NAMALWA (cell line): ENCODE results near the gene RSU1.

Source experiments
- DNase-seq: peaks from one replicate; pipeline ENCODE4 v3.0.0-alpha.2; 2015; ENCODE audit warnings: low spot score

RSU1 gene

DNA sequence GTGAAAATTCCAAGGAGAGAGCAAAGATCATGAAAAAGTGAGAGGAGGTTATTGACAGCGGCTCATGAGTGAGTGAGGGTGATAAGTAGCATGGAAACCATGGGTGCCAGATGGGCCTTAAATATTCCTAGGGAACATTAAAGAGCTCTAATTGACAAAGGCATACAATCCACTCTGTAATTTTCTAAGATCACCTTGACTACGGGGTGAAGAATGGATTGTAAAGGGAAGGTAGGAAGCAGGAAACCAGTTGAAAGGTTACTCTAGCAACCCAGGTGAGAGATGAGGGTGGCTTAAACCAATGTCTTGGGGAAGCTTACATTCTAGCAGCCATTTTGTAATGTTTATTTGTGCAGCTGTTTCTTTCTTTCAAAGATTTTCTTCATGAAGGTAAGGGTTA, 75.7 kb downstream of the RSU1 start:
- no peak for DNase-seq

DNA sequence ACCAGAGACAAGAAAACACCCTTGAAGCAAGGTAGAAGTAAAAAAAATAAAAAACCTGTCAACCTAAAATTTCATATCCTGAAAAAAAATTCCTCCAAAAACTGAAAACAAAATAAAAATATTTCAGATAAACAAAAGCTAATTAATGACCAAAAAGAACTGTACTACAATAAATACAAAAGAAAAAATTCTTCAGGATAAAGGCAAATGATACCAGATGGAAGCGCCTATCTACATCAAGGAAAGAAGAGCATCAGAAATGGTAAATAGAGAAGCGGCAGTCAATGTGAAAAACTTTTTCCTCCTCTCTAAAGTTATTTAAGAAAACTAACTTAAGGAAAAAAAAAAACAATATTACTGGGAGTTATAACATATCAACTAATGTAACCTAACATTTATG, 79.8 kb downstream of the RSU1 start:
- no peak for DNase-seq

DNA sequence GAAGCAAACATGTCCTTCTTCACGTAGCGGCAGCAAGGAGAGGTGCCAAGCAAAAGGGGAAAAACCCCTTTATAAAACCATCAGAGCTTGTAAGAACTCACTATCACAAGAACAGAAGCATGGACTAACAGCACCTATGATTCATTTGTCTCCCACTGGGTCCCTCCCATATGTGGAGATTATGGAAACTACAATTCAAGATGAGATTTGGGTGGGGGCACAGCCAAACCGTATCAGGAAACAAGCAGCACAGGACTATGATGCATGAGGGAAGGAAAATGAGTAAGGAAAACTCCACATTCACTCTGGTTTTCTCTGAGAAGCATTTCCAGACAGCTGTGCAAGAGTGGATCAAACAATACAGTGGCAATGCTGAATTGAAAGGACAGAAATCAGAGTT, 81.6 kb downstream of the RSU1 start:
- DNase-seq: no peak

DNA sequence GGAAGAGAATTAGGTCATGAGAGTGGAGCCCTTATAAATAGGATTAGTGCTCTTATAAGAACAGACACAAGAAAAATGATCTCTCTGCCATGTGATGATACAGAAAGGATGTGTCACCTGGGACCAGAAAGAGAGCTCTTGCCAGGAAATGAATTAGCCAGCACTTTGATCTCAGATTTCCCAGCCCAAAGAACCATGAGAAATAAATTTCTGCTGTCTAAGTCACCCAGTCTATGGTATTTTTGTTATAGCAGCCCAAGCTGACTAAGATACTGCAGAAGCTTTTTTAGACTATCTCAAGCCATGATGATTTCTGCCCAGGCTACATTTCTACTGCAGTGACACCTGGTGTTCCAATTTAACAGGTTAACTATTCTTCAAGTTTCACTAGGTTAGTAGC, 84.8 kb downstream of the RSU1 start:
- no peak for DNase-seq

DNA sequence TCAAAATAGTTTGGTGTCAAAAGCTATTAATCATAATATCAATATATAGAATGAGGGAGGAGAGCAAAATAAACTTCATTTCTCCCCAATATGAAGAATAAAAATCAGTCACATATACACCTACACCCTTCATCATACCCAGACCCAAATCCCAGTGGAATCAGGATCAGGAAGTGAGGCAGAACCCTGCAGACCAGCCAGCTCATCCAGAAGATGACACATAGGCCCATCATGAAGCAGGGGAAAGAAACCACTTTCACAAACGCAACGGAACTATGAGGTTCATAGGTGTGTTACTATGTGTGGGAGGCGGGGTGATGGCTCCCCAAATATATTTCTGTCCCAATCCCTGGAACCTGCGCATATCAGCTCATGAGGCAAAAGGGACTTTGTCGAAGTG, 89.0 kb downstream of the RSU1 start:
- DNase-seq: no peak

DNA sequence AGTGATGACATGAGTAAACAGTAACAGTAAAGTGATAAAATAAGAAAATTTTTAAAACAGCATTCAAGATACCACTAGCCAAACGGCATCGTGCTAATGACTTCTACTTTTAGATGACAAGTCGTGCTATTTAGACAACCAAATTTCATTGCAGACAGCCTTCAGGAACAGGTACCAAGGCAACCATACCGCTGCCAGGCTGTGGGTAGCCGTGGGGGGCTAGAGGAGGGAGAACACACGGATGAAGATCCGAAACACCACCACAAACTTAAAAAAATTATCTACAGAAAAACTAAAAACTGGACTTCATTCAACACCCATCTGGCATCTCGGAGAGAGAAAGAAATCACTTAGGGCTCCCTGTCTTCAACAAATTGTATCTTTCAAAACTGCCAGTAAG, 89.6 kb downstream of the RSU1 start:
- DNase-seq: no peak

DNA sequence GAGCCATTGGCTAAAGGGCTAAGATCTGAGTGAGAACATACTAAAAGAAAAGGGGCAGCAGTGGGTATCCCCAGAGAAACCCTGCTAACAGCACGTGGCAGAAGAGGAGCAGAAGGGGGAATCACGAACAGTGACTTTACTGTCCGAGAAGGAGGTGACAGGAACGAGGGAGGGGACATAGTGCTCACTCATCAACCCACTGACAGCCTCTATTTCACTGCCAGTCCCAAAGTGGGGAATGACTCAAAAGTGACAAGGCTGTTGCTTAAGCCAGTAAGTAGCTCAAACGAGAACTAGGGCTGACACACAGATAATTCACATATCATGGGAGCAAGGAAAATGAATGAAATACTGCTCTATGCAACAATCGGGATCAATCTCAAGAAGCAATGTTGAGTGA, 92.7 kb downstream of the RSU1 start:
- DNase-seq: no peak

DNA sequence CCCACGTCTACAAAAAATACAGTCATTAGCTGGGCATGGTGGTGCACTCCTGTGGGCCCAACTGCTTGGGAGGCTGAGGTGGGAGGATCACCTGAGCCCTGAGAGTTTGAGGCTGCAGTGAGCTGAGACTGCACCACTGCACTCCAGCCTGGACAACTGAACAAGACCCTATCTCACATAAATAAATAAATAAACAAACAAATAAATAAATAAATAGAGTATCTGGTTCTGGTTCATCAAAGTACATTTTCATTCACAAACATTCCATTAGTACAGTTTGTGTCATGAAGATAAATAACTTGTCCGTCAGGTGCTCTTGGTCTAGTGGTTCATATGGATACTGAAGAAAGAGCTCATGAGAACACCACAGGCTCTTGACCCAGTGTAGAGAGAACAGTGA, 96.4 kb downstream of the RSU1 start:
- no peak for DNase-seq

DNA sequence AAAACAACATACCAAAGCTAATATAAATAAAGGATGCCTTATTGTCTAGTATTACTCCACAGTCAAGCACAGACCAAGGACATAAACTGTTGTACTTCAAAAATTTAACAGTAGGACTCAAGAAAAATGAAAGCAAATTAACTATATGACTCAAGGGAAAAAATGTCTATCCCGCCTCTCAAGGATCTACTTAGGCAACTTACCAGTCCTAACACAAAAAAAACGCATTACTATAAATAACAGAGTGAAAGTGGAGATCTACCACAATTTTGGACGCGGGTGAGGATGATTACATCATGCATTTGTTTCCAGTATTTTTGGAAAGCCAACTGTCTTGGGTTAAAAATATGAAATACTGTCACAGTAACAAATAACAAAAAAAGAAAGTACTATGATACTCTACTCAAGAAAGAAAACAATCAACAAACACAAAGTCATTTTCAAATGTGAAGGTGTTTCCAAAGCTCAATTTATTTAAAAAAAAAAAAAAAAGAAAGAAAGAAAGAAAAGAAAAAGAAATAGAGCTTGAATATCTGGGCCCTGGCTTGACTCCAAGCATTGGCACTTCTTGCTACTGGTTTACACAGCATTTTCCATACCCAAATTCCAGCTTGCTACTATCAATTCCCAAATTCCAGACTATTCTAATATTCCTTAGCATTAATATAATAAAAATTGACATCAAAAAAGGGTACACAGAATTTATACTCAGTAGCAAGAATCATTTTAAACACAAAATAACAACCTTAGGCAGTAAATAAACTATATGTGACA, 99.4 kb downstream of the RSU1 start:
- no peak for DNase-seq

DNA sequence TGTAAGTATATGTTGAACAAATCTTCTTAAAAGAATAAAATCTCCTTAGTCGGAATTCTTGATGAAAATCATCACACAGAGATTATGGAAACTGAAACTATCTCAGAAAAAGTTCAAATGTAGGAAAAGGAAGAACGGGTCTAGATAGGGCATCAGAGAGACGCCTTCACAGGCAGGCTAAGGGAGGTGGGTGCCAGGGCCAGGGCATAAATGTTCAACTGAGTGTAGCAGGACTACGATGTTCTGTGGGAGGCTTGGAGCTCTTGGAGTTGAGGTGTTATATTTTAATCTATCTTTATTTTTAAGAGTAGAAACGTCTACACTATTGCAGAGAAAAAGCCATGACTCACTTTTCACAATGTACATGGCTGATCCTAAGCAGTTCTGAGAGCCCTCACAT, 101.2 kb downstream of the RSU1 start:
- no peak for DNase-seq

DNA sequence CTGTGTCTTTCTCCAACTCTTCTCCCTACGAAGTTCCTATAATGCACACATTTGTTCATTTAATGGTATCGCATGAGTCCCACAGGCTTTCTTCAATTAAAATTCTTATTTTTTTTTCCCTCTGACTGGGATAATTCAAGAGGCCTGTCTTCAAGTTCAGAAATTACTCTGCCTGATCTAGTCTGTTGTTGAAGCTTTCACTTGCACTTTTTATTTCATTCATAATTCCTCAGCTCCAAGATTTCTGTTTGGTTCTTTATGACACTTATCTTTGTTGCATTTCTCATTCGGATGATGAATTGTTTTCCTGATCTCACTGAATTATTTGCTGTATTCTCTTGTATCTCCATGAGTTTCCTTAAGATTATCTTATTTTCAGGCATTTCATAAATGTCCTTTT, 103.9 kb downstream of the RSU1 start:
- no peak for DNase-seq

DNA sequence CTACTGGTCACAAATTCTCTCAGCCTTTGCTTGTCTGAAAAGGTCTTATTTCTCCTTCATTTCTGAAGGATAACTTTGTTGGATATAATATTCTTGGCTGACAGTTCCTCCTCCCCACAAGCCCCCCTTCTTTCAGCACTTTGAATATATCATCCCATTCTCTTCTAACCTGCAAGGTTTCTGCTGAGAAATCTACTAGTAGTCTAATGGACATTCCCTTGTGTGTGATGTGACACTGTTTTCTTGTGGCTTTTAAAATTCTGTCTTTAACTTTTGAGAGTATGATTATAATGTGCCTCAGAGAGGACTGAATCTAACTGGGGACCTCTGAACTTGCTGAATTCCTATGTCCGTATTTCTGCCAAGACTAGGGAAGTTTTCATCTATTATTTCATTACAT, 104.3 kb downstream of the RSU1 start:
- no peak for DNase-seq

DNA sequence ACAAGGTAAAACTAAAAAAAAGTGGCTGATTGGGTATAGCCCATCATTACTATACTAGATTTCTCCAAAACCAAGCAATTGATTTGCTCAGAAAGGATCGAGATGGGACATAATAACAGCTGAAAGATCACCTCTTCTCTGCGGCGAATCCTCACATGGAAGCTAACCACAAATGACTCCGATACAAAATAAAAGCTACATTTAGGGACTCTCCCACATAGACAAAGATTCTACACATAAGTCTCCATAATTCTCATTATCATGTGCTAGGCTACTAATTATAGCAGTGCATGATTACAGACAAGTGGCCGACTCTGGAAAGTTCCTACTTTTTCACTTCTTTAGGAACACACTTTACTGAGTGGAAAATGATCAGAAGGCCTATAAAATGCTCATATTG, 116.9 kb downstream of the RSU1 start:
- no peak for DNase-seq

DNA sequence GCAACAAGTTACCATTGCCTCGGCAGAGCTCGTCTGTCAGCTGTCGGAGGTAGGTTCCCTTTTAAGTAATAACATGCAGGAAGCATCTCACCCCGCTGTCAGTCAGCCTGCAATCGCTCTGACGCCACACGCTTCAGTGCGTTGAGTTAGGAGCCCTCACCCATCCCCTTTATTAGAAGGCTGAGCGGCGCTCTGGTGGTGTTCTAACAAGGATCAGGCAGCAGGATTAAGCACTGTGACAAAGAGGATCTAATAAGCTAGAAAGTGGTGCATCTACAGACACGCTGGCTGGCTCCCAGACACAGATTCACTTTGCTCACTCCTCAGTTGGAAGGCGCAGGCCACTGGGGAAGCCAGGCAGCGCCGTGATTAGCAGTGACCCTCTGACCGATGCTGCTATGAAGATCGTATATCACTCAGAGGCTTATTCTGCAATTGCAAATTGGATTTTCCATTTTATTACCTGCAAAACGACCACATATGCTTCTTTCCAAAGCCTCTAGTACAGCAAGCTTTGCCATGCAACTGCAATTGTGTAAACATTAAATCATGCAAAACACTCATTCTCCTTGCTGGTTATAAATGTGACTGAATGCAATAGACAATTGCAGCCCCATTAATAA, 117.7 kb downstream of the RSU1 start:
- DNase-seq: no peak

DNA sequence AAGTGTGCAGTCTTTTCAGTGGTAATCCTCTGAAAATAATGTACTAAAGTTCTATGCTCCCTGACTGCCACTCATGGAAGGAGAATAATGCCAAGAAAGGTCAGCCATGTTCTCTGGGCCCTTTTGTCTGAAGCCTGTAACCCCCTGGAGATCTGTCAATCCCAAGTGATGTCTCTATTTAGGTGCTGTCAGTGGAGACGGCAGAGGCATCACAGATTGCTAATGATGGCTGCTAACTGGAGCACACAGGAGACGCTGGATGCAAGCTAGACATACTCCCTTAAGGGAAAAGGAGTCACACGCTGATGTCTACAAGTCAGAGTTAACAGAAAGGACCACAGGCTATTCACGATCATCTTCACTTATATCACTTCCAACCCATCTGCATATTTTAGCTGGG, 118.8 kb downstream of the RSU1 start:
- no peak for DNase-seq

DNA sequence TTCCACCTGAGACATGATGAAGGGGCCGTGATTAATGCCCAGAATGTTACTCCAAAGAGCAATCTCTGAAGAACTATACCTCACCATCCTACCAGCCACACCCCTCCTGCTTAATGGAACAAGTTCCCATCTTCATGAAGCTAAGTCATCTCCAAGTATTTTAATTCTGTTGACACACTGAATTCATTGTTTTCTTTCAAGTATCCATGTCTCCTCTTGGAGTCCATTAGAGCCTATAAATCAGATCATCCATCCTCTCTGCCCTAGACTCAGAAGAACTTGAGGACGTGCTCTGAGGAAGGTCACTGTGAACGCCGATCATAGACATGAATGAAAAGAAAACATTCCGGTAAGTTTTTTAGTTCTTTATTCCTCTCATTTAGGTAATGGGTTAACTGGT, 126.8 kb downstream of the RSU1 start:
- no peak for DNase-seq

DNA sequence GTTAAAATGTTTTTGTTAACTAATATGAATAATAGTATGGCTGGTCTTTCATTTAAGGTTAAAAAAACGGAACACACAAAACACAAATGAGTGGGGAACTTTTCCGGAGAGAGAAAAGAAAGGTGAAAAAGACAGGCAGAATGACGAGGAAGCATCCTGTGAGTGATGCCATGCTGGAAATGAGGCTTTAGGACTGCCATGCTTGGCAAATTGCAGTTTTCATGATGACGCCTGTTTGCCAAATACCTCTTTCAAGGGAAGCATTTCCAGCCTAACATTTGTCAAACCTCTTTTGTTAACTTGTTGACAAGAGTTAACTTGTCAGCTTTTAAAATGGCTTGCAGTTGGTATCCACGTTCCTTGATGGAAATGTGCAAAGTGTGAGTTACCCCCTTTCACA, 127.5 kb downstream of the RSU1 start:
- no peak for DNase-seq

DNA sequence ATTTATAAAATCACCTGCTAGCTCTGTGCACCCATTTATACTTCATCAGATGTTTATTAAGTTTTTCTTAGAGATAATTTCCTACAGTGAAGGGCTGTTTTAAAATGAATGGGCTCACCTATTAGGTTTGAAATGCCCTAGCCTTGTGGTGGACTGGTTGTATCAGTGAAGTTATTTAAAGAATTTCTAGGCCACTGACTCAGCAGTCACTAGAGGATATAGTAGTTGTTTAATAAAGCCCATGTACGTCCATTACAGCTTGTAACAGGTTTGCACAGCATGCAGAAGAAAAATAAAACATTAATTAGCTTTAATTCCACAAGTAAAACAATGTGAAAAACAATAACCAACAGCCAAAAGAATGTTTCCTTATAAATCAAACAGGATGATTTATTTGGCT, 128.0 kb downstream of the RSU1 start:
- no peak for DNase-seq

DNA sequence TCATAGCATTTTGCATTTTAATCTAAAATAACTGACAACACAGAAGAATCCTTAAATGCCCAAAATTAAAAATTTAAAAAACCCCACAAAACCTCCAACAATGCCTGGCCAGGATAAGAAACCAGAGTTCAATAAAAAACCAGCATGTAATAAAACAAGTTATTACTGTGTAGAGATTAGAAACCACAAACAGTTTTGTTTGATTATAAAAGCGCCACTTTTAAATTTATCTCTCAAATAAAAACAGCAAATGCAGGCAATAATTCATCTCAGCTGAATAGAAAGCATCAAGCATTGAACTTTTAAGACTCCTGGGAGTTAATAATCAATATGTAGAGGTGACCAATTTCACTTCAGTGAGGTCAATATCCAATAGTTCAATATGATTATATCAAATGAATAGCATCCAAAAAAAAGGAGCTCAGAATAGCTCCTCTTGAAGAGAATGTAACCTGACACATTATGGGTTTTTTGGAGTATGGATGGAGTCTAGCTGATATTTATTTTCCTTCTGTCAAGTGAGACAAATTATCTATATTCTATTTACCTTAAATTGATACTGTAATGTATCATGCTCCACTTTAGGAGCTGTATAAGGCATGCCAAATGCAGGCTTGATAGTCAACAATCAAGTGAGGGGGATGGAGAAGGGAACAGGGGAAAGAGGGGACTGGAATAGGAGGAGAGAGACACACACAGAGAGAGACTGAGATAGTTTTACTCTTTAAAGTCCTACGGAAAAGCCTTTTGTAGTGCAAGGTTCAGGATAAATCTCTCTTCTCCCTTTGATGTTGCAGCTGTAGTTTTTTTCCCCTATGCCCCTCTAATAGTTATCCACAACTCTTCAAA, 130.9 kb downstream of the RSU1 start:
- DNase-seq: no peak

DNA sequence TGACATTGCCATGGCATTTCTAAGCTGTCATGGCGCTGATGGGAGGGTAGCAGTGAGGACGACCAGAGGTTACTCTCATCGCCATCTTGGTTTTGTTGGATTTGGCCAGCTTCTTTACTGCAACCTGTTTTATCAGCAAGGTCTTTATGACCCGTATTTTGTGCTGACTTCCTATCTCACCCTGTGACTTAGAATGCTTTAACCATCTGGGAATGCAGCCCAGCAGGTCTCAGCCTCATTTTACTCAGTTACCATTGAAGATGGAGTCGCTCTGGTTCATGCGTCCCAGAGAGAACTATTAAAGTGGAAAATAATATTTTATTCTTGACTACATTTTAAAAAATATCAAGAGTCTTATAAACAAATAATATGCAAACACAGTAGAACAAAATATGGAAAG, 131.7 kb downstream of the RSU1 start:
- DNase-seq: no peak

DNA sequence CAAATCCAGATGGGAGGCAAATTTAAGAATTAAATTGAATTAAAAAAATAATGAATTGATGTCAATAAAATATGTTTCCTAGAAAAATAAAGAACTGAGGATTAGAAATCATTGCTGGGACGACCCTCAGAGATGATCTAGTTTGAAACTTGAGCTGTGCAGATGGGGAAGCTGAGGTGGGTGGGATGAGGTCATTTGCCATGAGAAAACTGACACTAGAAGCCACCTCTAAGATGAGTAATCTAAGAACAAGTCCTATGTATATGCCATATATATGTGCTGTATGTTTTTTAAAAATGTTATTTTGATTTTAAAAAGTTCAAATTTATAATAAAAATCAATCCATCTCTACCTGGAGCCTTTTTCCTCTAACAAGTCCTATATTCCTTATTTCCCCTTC, 135.7 kb downstream of the RSU1 start:
- no peak for DNase-seq

DNA sequence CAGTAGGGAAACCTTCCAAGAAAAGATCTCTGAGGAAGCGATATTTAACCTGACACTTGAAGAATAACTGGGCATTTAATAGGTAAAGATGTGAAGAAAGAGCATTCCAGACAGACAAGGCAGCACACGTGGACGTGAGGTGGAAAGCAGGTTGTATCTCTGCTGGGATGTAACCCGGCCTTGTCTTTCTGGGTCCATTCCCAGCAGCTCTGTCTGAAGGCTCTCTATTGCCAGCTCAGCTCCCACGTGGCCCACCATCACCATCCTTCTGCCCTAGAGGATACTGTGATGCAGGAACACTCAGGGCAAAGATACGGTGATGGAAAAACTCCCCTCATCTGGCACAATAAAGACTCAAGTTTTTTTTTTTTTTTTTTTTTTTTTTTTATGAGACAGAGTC, 137.7 kb downstream of the RSU1 start:
- no peak for DNase-seq

DNA sequence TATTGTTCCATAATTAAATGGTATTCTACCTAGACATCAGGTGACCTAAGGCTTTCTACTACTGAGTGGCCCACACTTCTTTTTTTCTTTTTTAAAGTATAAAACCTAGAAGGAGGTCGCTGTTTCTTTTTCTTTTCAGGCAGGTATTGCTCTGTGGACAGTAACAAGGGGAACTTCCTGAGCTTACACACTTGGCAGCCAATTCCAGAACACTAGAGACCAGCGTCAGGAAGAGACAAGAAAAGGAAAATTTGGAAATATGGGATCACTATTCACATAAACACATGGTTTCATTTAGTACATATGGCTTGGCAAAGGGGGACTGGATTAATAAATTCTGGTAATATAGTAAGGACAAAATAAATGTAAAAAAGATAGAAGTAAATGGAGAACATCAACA, 141.9 kb downstream of the RSU1 start:
- DNase-seq: no peak
